MG63 (cell line): ENCODE data around the gene PXT1. TPM values are rescaled to one million over a fixed set of nuclear protein-coding genes. Genes with fewer than 3 reads are reported as not detected.

Source experiments
- DNase-seq: peaks from one replicate; pipeline ENCODE4 v3.0.0-alpha.2; 2020
- H3K27me3 ChIP-seq: fragments of 250-450 bp; sonication (Bioruptor Pico); 2 replicates; pipeline ENCODE4 v1.5.1; 2020; ENCODE audit warnings: mild to moderate bottlenecking, moderate library complexity
- H3K36me3 ChIP-seq: fragments of 250-450 bp; sonication (Bioruptor Pico); 2 replicates; pipeline ENCODE4 v1.5.1; 2020; ENCODE audit warnings: mild to moderate bottlenecking, moderate library complexity
- H3K4me3 ChIP-seq: fragments of 250-450 bp; sonication (Bioruptor Pico); 2 replicates; pipeline ENCODE4 v1.5.1; 2020; ENCODE audit warnings: mild to moderate bottlenecking, moderate library complexity
- H3K9me3 ChIP-seq: fragments of 250-450 bp; sonication (Bioruptor Pico); 2 replicates; pipeline ENCODE4 v1.5.1; 2020; ENCODE audit warnings: mild to moderate bottlenecking, moderate library complexity
- total RNA-seq: library from RNA; depleted of rRNA; stranded (reverse); fragments of >200 nt; shearing (Covaris generic); gene quantifications from 2 replicates; pipeline ENCODE4 v1.2.3, GENCODE V29; 2014; ENCODE audit warnings: low replicate concordance; rRNA removed

PXT1 gene
- total RNA-seq, 1 experiment from 2014 or later, result not detected

GRCh38 chr6:36347621-36348020 is 95.0 kb downstream of the PXT1 start:
- no peak for DNase-seq
- no peaks in the 10 kb centered on the region for H3K27me3 ChIP-seq
- no peaks in the 10 kb centered on the region for H3K9me3 ChIP-seq
- no peak overlapping the region for H3K4me3 ChIP-seq
- no peaks in the 10 kb centered on the region for H3K36me3 ChIP-seq

GRCh38 chr6:36346486-36347273 is 96.0 kb downstream of the PXT1 start:
- H3K4me3 ChIP-seq, result no peak overlapping the region
- H3K9me3 ChIP-seq, result no peaks in the 10 kb centered on the region
- H3K36me3 ChIP-seq, result no peaks in the 10 kb centered on the region
- no peaks in the 10 kb centered on the region for H3K27me3 ChIP-seq
- no peak for DNase-seq

- Histone ChIP-seq H3K4me3 (no peak overlapping the region), H3K9me3 (no peaks in the 10 kb centered on the region), H3K36me3 (no peaks in the 10 kb centered on the region), H3K27me3 (no peaks in the 10 kb centered on the region)
- no peak for DNase-seq
Measured at GRCh38 chr6:36345681-36346466, 96.8 kb downstream of the PXT1 start.

- Histone ChIP-seq H3K27me3 (no peaks in the 10 kb centered on the region), H3K36me3 (no peaks in the 10 kb centered on the region), H3K4me3 (no peak overlapping the region), H3K9me3 (no peaks in the 10 kb centered on the region)
- DNase-seq, result no peak
Measured at GRCh38 chr6:36343109-36343680, 99.5 kb downstream of the PXT1 start.

GRCh38 chr6:36340618-36341454 is 101.8 kb downstream of the PXT1 start:
- DNase-seq, result peak; percentile 49
- Histone ChIP-seq H3K27me3 (no peaks in the 10 kb centered on the region), H3K4me3 (peak overlapping the region; percentile 24; the same call in 1 of the 2 replicates), H3K36me3 (no peaks in the 10 kb centered on the region), H3K9me3 (no peaks in the 10 kb centered on the region)

Other genes with a start within 250 kb of the PXT1 start
- gene BRPF3, start 246.1 kb downstream of the PXT1 start, total RNA-seq, result 6.9 and 11.7 TPM in 2 replicates
- gene PNPLA1, start 172.8 kb downstream of the PXT1 start, total RNA-seq, result not detected in 2 replicates
- not detected in 2 replicates for gene BNIP5, start 106.0 kb downstream of the PXT1 start, total RNA-seq
- 0.82 TPM in 1 of 2 replicates, not detected in the other for gene ETV7, start 55.2 kb downstream of the PXT1 start, total RNA-seq
- 41.0 and 61.1 TPM in 2 replicates for gene KCTD20, start 146 bp upstream of the PXT1 start, total RNA-seq
- gene STK38, start 104.6 kb upstream of the PXT1 start, total RNA-seq, result 13.8 and 17.3 TPM in 2 replicates
- gene SRSF3, start 151.5 kb upstream of the PXT1 start, total RNA-seq, result 168 and 271 TPM in 2 replicates
- gene CDKN1A, start 235.9 kb upstream of the PXT1 start, total RNA-seq, result 15.8 and 25.8 TPM in 2 replicates